HepG2 (cell line): ENCODE measurements around the gene ARHGEF7. TPM values are rescaled to one million over a fixed set of nuclear protein-coding genes. Genes with fewer than 3 reads are reported as not detected.
A peak's percentile ranks its signal among the peaks of the same experiment; 100 is the strongest.

Experiments used
- CEBPB ChIP-seq: IDR thresholded peaks from 2 replicates; pipeline ENCODE4 v1.6.1; 2011; ENCODE audit warnings: low read depth, low read length, improper control_type of control experiment, borderline replicate concordance
- CEBPG ChIP-seq: IDR thresholded peaks from 2 replicates; pipeline ENCODE4 v1.6.1; 2016
- FIP1L1 ChIP-seq: fragments of 200-400 bp; formaldehyde crosslinking; IDR thresholded peaks from 2 replicates; pipeline ENCODE4 v1.6.1; 2018; ENCODE audit warnings: low read depth, mild to moderate bottlenecking, low read length, moderate library complexity, borderline replicate concordance; ENCODE audit not compliant: insufficient read depth
- HIVEP1 ChIP-seq: sonication (generic); formaldehyde crosslinking; IDR thresholded peaks from 2 replicates; pipeline ENCODE4 v1.4.0; 2020; ENCODE audit warnings: mild to moderate bottlenecking, missing genetic modification reagents
- LCORL ChIP-seq, 2 experiments: fragments of 450-650 bp in 1 of 2; sonication (generic) in 1 of 2; formaldehyde crosslinking in 1 of 2; IDR thresholded peaks; 2 replicates each; pipeline versions ENCODE4 v1.5.0 to v1.6.1; 2017 to 2020; ENCODE audit warnings: antibody characterized with exemption in 1 of 2, missing genetic modification reagents in 1 of 2
- MEIS1 ChIP-seq: sonication (generic); formaldehyde crosslinking; IDR thresholded peaks from 2 replicates; pipeline ENCODE4 v1.9.0; 2021; ENCODE audit warnings: mild to moderate bottlenecking, missing genetic modification reagents, moderate library complexity, borderline replicate concordance
- MIXL1 ChIP-seq: IDR thresholded peaks from 2 replicates; pipeline ENCODE4 v1.6.1; 2016
- MTF1 ChIP-seq: sonication (generic); formaldehyde crosslinking; IDR thresholded peaks from 2 replicates; pipeline ENCODE4 v1.5.0; 2020; ENCODE audit warnings: missing genetic modification reagents
- MXD4 ChIP-seq: IDR thresholded peaks from 2 replicates; pipeline ENCODE4 v1.6.1; 2016; ENCODE audit warnings: mild to moderate bottlenecking, missing biosample characterization, missing genetic modification reagents
- NPAS2 ChIP-seq: sonication (generic); formaldehyde crosslinking; IDR thresholded peaks from 2 replicates; pipeline ENCODE4 v1.8.0; 2022; ENCODE audit warnings: mild to moderate bottlenecking, missing genetic modification reagents, borderline replicate concordance
- PITX1 ChIP-seq: sonication (generic); formaldehyde crosslinking; IDR thresholded peaks from 2 replicates; pipeline ENCODE4 v1.5.1; 2020; ENCODE audit warnings: mild to moderate bottlenecking, missing genetic modification reagents
- POLR2AphosphoS2 ChIP-seq: IDR thresholded peaks from 2 replicates; pipeline ENCODE4 v1.6.1; 2011; ENCODE audit warnings: low read depth, low read length, improper control_type of control experiment
- ZNF264 ChIP-seq: sonication (generic); formaldehyde crosslinking; IDR thresholded peaks from 2 replicates; pipeline ENCODE4 v1.4.0; 2020; ENCODE audit warnings: missing genetic modification reagents
- ZNF562 ChIP-seq: sonication (generic); formaldehyde crosslinking; IDR thresholded peaks from 2 replicates; pipeline ENCODE4 v1.8.0; 2022; ENCODE audit warnings: missing genetic modification reagents, borderline replicate concordance
- ZNF709 ChIP-seq: sonication (generic); formaldehyde crosslinking; IDR thresholded peaks from 2 replicates; pipeline ENCODE4 v1.5.0; 2020; ENCODE audit warnings: mild to moderate bottlenecking, missing genetic modification reagents
- ZNF720 ChIP-seq: sonication (generic); formaldehyde crosslinking; IDR thresholded peaks from 2 replicates; pipeline ENCODE4 v1.4.0; 2020; ENCODE audit warnings: missing genetic modification reagents
- ZNF883 ChIP-seq: sonication (generic); formaldehyde crosslinking; IDR thresholded peaks from 2 replicates; pipeline ENCODE4 v1.5.1; 2020; ENCODE audit warnings: mild to moderate bottlenecking, missing genetic modification reagents; ENCODE audit errors: not compliant biosample characterization
- polyA plus RNA-seq, 8 experiments: library from polyadenylated mRNA; depleted of rRNA in 3 of 8; stranded (reverse) in 7 of 8; unstranded in 1 of 8; fragments of >200 nt; fragmentation: Illumina TruSeq in 4 of 8; extraction: Trizol in 4 of 8; gene quantifications; 2 replicates each; pipeline versions ENCODE4 v1.2.1 to v1.2.3, GENCODE V29; 2011 to 2016; ENCODE audit warnings: low read depth in 4 of 8, missing spikeins in 1 of 8, mixed read lengths in 1 of 8; ENCODE audit not compliant: insufficient read depth in 1 of 8
- total RNA-seq, 5 experiments: library from RNA; depleted of rRNA; stranded (reverse); fragments of >200 nt; fragmentation: Illumina TruSeq; extraction: Trizol; gene quantifications; 2 replicates each; pipeline ENCODE4 v1.2.3, GENCODE V29; 2016; ENCODE audit warnings: low read depth in 1 of 5
- TF ChIP-seq, protein P1 (sequence below): sonication (generic); formaldehyde crosslinking; IDR thresholded peaks from 2 replicates; pipeline ENCODE4 v1.4.0; 2020; ENCODE audit warnings: missing genetic modification reagents
- TF ChIP-seq, protein P2 (sequence below): sonication (generic); formaldehyde crosslinking; conservative IDR thresholded peaks from 2 replicates; pipeline ENCODE4 v1.4.0; 2020; ENCODE audit warnings: missing genetic modification reagents
- TF ChIP-seq, protein P3 (sequence below): sonication (generic); formaldehyde crosslinking; IDR thresholded peaks from 2 replicates; pipeline ENCODE4 v1.4.0; 2020; ENCODE audit warnings: mild to moderate bottlenecking, low read depth, missing genetic modification reagents
- TF ChIP-seq, protein P4 (sequence below): sonication (generic); formaldehyde crosslinking; IDR thresholded peaks from 2 replicates; pipeline ENCODE4 v1.8.0; 2022; ENCODE audit warnings: mild to moderate bottlenecking, missing genetic modification reagents, moderate library complexity
- TF ChIP-seq, protein P5 (sequence below): IDR thresholded peaks from 2 replicates; pipeline ENCODE4 v1.6.1; 2016; ENCODE audit warnings: missing genetic modification reagents, missing compliant biosample characterization

ARHGEF7 gene
- total and polyA plus RNA-seq, 2 of the 13 experiments (the other 11 are each of a cell fraction or from before 2014, with no cell fraction given) = 15.7 to 22.3 TPM

DNA sequence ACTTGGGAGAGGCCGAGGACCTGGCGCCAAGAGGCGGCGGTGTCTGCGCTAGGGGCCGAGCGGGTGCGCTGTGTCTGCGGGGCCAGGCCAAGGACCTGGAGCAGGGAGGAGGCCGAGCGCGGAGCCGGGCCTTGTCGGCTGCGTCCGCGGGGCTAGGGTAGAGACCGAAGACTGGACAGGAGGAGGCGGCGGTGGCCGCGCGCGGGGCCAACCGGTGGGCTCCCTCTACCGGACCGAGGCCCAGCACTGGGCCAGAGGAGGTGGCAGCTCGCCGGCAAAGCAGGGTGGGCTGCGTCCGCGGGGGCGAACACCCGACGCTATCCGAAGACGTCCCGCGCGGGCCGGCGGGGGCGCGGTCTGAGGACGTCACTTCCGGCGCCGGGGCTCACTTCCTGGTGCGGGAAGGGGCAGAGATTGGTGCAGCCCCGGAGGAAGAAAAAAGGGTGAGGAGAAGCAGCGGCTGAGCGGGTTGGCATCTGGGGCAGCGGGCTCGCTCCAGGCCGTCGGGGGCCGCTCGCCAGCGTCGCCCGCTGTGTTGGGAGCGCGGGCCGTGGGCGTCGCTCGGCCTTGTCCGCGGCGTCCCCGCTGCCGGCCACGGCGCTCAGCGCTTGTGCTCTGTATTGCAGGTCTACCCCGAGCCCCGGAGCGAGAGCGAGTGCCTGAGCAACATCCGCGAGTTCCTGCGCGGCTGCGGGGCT, 38.3 kb downstream of the ARHGEF7 start (continued):
- TF ChIP-seq, protein P1, sequence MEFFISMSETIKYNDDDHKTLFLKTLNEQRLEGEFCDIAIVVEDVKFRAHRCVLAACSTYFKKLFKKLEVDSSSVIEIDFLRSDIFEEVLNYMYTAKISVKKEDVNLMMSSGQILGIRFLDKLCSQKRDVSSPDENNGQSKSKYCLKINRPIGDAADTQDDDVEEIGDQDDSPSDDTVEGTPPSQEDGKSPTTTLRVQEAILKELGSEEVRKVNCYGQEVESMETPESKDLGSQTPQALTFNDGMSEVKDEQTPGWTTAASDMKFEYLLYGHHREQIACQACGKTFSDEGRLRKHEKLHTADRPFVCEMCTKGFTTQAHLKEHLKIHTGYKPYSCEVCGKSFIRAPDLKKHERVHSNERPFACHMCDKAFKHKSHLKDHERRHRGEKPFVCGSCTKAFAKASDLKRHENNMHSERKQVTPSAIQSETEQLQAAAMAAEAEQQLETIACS (CRISPR knock-in tag) = peak; percentile 30; the same call in 1 of the 2 replicates
- TF ChIP-seq MEIS1 (CRISPR knock-in tag) (no peak; the same call in 1 of the 2 replicates), ZNF720 (CRISPR knock-in tag) (no peak), MIXL1 (CRISPR knock-in tag) (0 out of 2 replicates have a peak, but pooled peaks have one; percentile 9), MXD4 (CRISPR knock-in tag) (peak; percentile 68), NPAS2 (CRISPR knock-in tag) (no peak), FIP1L1 (no peak), CEBPB (no peak), POLR2AphosphoS2 (no peak), MTF1 (CRISPR knock-in tag) (no peak), LCORL (IDR thresholded peaks at IDR 0.05) (no peak), LCORL (CRISPR knock-in tag; IDR thresholded peaks at IDR 0.05) (0 out of 2 replicates have a peak, but pooled peaks have one; percentile 49), ZNF709 (CRISPR knock-in tag) (peak; percentile 89), ZNF883 (peak; percentile 32), CEBPG (no peak), PITX1 (CRISPR knock-in tag) (peak; percentile 62; the same call in 1 of the 2 replicates), ZNF264 (peak; percentile 74; the same call in 1 of the 2 replicates), ZNF562 (no peak), HIVEP1 (peak; percentile 25; the same call in 1 of the 2 replicates)
- TF ChIP-seq, protein P2, sequence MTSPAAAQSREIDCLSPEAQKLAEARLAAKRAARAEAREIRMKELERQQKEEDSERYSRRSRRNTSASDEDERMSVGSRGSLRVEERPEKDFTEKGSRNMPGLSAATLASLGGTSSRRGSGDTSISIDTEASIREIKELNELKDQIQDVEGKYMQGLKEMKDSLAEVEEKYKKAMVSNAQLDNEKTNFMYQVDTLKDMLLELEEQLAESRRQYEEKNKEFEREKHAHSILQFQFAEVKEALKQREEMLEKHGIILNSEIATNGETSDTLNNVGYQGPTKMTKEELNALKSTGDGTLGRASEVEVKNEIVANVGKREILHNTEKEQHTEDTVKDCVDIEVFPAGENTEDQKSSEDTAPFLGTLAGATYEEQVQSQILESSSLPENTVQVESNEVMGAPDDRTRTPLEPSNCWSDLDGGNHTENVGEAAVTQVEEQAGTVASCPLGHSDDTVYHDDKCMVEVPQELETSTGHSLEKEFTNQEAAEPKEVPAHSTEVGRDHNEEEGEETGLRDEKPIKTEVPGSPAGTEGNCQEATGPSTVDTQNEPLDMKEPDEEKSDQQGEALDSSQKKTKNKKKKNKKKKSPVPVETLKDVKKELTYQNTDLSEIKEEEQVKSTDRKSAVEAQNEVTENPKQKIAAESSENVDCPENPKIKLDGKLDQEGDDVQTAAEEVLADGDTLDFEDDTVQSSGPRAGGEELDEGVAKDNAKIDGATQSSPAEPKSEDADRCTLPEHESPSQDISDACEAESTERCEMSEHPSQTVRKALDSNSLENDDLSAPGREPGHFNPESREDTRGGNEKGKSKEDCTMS (CRISPR knock-in tag) = no peak
- TF ChIP-seq, protein P3, sequence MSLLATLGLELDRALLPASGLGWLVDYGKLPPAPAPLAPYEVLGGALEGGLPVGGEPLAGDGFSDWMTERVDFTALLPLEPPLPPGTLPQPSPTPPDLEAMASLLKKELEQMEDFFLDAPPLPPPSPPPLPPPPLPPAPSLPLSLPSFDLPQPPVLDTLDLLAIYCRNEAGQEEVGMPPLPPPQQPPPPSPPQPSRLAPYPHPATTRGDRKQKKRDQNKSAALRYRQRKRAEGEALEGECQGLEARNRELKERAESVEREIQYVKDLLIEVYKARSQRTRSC (CRISPR knock-in tag) = no peak
- TF ChIP-seq, protein P4, sequence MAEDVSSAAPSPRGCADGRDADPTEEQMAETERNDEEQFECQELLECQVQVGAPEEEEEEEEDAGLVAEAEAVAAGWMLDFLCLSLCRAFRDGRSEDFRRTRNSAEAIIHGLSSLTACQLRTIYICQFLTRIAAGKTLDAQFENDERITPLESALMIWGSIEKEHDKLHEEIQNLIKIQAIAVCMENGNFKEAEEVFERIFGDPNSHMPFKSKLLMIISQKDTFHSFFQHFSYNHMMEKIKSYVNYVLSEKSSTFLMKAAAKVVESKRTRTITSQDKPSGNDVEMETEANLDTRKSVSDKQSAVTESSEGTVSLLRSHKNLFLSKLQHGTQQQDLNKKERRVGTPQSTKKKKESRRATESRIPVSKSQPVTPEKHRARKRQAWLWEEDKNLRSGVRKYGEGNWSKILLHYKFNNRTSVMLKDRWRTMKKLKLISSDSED (CRISPR knock-in tag) = no peak
- TF ChIP-seq, protein P5, sequence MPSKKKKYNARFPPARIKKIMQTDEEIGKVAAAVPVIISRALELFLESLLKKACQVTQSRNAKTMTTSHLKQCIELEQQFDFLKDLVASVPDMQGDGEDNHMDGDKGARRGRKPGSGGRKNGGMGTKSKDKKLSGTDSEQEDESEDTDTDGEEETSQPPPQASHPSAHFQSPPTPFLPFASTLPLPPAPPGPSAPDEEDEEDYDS (CRISPR knock-in tag) = peak; percentile 19; the same call in 1 of the 2 replicates
